IPS-NIHi7 (cell line): ENCODE measurements around the gene IGSF8.
"Not testable (repeated sequence)": the region's sequence is repeated elsewhere in the genome, so short reads cannot be mapped to it uniquely, and the experiment has no call there.

Experiments
- DNase-seq: peaks from one replicate; pipeline ENCODE4 v3.0.0; 2012; ENCODE audit warnings: mixed read lengths; ENCODE audit errors: extremely low spot score

The IGSF8 gene

DNA sequence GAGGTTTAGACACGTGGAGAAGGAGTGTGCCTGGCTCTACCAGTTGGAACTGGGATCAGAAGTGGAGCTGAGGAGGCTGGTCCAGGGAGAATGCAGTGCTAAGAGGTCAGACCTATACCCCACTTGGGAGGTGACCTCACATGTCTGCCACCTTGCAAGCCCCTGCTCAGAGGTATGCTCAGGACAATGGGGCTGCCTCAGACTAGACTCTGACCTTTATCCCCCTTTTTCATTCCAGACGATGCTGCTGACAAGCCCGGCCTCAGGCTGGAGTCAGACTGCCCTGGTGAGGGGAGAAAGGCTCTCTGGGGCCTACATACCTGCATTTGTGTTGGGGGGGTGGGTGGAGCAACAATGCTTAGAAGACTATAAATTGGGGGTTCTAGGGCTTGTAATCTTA, 33.7 kb downstream of the IGSF8 start:
- no peak for DNase-seq

- no peak for DNase-seq
Measured at GRCh38 chr1:160064164-160064563, 34.3 kb downstream of the IGSF8 start.

- no peak for DNase-seq
Measured at GRCh38 chr1:160063176-160063575, 35.2 kb downstream of the IGSF8 start.

- DNase-seq: no peak
Measured at GRCh38 chr1:160062230-160062532, 36.2 kb downstream of the IGSF8 start.

- DNase-seq: peak; percentile 58
Measured at GRCh38 chr1:160061369-160062229, 36.8 kb downstream of the IGSF8 start.

DNA sequence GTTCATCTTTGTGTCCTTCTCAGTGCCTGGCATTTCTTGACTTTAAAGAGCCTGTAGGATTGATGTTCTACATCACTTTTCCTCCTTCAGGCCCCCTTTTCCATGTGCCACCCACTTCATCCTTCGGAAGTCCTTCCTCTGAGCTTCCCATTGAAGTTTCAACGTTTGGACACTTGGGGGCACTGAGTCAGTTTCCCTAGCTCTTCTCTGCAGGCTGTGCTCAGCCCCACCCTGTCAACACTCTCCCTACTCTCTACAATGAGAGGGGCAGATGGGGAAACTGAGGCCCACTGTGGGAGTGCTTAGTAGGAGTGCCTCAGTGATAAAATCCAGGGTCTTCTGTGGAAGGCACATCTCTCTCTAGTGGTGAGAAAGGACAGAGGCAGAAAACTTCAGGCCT, 40.3 kb downstream of the IGSF8 start:
- DNase-seq: peak; percentile 55

DNA sequence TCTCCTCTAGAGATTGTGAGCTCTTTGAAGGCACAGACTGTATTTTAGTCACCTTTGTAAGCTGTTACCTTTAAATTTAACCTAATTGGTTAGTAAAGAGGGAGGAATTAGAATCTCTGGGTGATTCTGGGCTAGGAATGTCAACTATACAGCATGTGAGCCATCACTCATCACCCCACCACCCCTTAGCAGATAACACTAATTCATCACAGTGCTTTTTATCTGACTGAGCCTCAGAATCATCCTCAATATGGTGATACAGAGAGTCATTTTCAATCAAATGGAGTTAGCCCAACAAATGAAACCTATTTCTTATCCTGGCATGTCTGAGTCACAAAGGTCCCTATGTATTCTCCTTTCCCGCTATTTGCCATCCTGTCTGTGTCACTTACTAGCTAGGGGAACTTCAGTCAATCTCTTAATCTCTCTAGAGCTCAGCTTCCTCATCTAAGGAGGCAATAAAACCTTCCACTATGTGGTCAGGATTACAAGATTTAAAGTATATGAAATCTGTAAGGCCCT, 41.7 kb downstream of the IGSF8 start:
- DNase-seq: no peak

DNA sequence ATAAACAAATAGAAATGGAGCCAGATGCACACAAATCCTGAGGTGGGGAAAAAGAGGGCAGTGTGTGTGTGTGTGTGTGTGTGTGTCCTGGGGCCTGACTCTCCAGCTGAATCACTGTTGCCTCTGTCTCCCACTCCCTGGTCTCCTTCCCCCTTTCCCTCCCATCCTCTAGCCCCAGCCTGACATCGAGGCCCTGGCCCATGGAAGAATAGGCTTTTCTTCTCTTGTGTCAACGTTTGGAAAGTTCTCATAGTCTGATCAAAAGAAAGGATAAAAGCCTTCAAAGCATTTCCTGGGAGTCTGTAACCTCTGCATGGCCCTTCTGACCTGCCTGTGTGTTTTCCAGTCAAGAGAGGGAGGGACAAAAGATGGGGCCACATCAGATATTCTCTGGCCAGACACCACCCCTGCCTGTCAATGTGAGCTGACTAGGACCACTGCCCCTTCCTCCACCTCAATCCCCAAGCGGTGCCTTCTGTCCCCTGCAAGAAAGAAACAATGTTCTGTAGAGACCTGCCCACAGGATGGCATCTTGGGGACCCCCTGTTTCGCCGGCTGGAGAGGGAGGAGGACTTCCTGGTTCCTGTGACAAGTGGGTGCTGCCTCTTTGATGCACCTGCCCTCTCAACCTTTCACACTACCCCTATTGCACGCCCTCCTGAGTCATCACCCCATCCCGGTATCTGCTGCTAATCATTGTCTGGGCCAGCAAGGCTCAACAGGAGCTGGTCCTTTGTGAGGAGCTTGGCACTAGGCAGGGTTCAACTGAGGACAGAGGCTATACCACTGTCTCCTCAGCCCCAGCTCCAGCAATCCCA, 44.7 kb downstream of the IGSF8 start:
- DNase-seq: no peak

- no peak for DNase-seq
Measured at GRCh38 chr1:160052936-160053335, 45.5 kb downstream of the IGSF8 start.

GRCh38 chr1:160050619-160051018, 47.8 kb downstream of the IGSF8 start:
- no peak for DNase-seq

DNA sequence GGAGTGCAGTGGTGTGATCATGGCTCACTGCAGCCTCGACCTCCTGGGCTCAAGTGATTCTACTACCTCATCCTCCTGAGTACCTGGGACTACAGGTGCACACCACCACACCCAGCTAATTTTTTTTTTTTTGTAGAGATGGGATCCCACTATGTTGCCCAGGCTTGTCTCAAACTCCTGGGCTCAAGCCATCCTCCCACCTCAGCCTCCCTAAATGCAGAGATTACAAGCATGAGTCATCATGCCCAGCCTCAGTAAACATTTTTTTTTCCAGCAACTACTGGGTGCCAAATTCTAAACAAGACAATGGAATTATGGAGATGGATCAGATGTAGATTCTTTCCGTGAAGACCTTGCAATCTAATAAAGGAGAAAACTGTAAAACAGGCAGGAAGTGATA, 48.2 kb downstream of the IGSF8 start:
- DNase-seq: not testable (repeated sequence)

DNA sequence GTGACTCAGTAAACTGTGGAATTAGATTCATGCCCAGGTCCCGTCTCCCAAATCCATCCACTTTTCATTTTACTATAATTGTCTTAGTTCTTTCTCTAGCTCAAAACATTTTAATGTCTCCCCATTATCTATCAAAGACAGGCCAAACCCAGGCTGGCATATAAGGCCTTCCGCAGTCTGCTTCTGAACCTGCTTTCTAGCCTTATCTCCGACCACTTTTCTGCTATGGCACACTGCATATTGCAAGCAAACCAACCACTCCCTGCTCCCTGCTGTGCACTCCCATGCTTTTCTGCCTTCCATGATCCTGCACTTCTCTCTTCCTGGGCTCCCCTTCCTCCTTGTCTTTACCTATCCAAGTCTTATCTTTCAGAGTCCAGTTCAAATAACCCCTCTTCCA, 49.3 kb downstream of the IGSF8 start:
- no peak for DNase-seq

DNA sequence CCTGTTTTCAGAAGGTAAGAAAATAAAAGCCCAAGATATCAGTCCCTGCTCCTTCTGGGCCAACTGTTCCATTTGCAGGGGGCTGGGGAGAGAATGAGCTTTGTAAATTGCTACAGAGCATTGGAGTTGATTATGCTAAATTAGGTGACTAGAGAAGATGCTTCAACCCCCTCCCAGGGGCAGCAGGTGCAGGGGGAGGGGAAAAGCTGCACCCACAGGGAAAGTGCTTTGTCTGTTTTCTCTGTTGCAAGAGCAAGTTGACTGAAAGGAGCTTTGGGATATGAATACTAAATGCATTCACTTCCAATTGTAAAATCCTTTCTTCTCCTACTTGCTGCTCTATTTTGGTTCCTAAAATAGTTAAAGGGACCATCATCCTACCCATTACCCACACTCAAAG, 50.1 kb downstream of the IGSF8 start:
- no peak for DNase-seq

GRCh38 chr1:160047111-160047991, 51.1 kb downstream of the IGSF8 start:
- no peak for DNase-seq

DNA sequence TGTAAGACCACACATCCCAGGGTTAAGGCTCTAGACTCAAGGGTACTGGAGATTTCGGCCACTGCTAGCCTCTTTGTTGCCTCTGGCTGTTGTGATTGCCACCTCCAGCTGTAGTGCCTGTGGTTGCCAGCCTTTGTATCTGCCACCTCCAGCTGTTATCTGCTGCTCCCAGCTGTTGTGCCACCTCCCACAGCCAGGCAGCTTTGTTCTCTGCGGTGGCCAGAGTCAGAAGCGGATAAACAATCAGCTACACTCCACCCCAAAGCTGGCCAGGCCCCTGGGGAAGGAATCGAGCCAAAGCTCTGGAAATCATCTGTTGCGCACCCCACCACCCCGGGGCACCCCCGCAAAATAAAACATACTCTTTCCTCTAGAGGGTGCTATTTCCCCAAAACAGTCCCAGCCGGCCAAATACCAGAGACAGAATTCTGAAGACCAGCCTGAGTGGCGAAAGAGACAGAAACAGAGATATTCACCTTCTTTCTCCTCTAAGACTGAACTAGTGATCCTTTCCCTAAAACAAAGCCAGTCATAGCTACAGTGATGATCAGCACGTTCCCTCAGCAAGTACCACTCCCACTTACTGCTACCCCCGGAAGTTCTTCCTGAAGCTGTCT, 51.8 kb downstream of the IGSF8 start:
- DNase-seq: peak; percentile 86

DNA sequence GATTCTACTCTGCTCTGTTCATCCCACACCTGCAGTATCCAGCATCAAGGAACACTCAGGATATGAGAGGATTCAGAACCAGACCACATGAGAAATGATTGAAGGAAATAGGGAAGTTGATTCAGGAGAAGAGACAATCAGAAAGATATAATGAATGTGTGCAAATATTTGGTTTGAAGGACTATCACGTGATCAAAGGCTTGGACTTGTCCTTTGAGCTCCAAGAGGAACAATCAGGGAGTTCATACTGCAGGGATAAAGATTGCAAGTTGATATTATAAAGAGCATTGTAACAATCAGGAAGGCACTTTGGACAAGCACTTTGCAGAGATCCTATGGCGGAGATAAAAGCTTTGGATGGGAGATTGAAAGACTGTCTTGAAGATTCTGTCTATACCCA, 52.8 kb downstream of the IGSF8 start:
- DNase-seq: no peak

GRCh38 chr1:160043543-160043942, 54.9 kb downstream of the IGSF8 start:
- DNase-seq: no peak
